NT2/D1 (cell line): ENCODE measurements around the gene DDX56.

Experiments used
- YY1 ChIP-seq: IDR thresholded peaks from 2 replicates; pipeline ENCODE4 v1.6.1; 2011; ENCODE audit not compliant: insufficient read length, insufficient read depth
- ZNF274 ChIP-seq: IDR thresholded peaks from 2 replicates; pipeline ENCODE4 v1.6.1; 2011; ENCODE audit warnings: mild to moderate bottlenecking, low read depth, low read length

DNA sequence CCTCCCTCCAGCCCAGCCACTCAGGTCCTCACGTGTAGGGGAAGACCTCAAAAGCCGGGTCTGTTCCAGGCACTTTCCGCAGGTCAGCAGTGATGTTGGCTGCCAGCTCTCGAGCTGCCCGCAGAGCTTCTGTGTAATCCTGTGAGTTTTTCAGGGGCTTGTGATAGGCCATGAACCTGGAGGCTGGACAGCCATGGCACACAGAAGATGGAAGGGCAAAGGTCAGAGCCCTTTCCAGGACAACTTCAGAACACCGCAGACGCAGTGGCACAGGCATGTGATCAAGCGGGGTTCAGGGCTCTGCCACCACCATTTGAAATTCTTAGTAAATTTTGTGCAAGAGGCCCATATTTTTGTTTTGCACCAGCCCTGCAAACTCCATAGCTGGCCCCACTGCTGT, 56.5 kb downstream of the DDX56 start:
- TF ChIP-seq ZNF274: no peak
- TF ChIP-seq YY1: no peak
